Right lobe of liver (tissue), 6 donors: ENCODE data around the gene AXIN1. TPM values are rescaled to one million over a fixed set of nuclear protein-coding genes. Genes with fewer than 3 reads are reported as not detected.
"Not testable (repeated sequence)": the region's sequence is repeated elsewhere in the genome, so short reads cannot be mapped to it uniquely, and the experiment has no call there.

Experiments used
- ATAC-seq, 4 donors: fragments of 200-7000 bp; cut with Tn5 transposase; one replicate each; pipeline ENCODE4 v1.9.1; 2020; ENCODE audit warnings: mild to moderate bottlenecking in 4 of 4, moderate library complexity in 4 of 4
- DNase-seq, 3 donors: peaks; one replicate each; pipeline ENCODE4 v3.0.0-alpha.2; 2020
- H3K27ac ChIP-seq, 3 donors: fragments of 200-600 bp; one replicate each; pipeline ENCODE4 v1.8.0; 2022
- H3K27me3 ChIP-seq, 2 donors: fragments of 200-600 bp; one replicate each; pipeline ENCODE4 v1.8.0; 2022
- H3K36me3 ChIP-seq, 4 donors: fragments of 200-600 bp; sonication (generic) in 1 of 4; one replicate each; pipeline versions ENCODE4 v1.5.1 to v1.8.0; 2017 to 2022; ENCODE audit warnings: control low read depth in 1 of 4
- H3K4me1 ChIP-seq, 4 donors: fragments of 200-600 bp; sonication (generic) in 1 of 4; one replicate each; pipeline versions ENCODE4 v1.5.1 to v1.8.0; 2017 to 2022; ENCODE audit warnings: control low read depth in 1 of 4
- H3K4me3 ChIP-seq, 3 donors: fragments of 200-600 bp; one replicate each; pipeline ENCODE4 v1.8.0; 2022
- H3K9me3 ChIP-seq, 4 donors: fragments of 200-600 bp; sonication (generic) in 1 of 4; one replicate each; pipeline versions ENCODE4 v1.5.1 to v1.8.0; 2017 to 2022; ENCODE audit warnings: control low read depth in 1 of 4
- POLR2A ChIP-seq: fragments of 450-650 bp; IDR thresholded peaks from one replicate; pipeline ENCODE4 v1.6.1; 2017; ENCODE audit warnings: antibody characterized with exemption, mild to moderate bottlenecking
- WGBS: methylation state at CpG from one replicate; pipeline ENCODE4 v1.1.6; 2018; ENCODE audit warnings: low coverage, low lambda C conversion rate; ENCODE audit not compliant: insufficient coverage; ENCODE audit errors: missing lambda C conversion rate; 5-methylcytosine and 5-hydroxymethylcytosine counted together
- intact Hi-C, 2 donors: fragments of 100-400 bp; cut with DNase I; formaldehyde crosslinking; loops; one replicate each; pipeline versions ENCODE4 v1.11.2 to v1.14.1; 2022
- total RNA-seq, 6 experiments: library from RNA; depleted of rRNA in 2 of 6; stranded (reverse); fragments of >200 nt in 2 of 6; fragmentation: NEBNext Ultra II Directional in 3 of 6; extraction: Animal tissue kit (Norgen Biotek cat#: 25700) in 3 of 6; gene quantifications; one replicate each; pipeline versions ENCODE4 v1.1.0 to v1.2.4, GENCODE V29; 2016 to 2023
- TF ChIP-seq, protein P1 (sequence below), 4 donors: fragments of 200-600 bp in 3 of 4; fragments of 450-650 bp in 1 of 4; IDR thresholded peaks; one replicate each; pipeline versions ENCODE4 v1.5.1 to v1.8.0; 2016 to 2022; ENCODE audit warnings: antibody characterized with exemption in 4 of 4, mild to moderate bottlenecking in 2 of 4
- donor health status: DM: no; HTN: yes; CAD: no.
- donor health status: DM: no; HTN: no; CAD: no.
- donor health status: DM: no; HTN: no; CAD: no.
- donor health status: DM: no; HTN: yes; CAD: no.
- donor health status: DM: no; HTN: yes; CAD: no.

The AXIN1 gene
- total RNA-seq, 6 experiments from 2014 or later, result 5.5 to 17.4 (median 9.4) TPM

- TF ChIP-seq, protein P1, sequence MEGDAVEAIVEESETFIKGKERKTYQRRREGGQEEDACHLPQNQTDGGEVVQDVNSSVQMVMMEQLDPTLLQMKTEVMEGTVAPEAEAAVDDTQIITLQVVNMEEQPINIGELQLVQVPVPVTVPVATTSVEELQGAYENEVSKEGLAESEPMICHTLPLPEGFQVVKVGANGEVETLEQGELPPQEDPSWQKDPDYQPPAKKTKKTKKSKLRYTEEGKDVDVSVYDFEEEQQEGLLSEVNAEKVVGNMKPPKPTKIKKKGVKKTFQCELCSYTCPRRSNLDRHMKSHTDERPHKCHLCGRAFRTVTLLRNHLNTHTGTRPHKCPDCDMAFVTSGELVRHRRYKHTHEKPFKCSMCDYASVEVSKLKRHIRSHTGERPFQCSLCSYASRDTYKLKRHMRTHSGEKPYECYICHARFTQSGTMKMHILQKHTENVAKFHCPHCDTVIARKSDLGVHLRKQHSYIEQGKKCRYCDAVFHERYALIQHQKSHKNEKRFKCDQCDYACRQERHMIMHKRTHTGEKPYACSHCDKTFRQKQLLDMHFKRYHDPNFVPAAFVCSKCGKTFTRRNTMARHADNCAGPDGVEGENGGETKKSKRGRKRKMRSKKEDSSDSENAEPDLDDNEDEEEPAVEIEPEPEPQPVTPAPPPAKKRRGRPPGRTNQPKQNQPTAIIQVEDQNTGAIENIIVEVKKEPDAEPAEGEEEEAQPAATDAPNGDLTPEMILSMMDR (IDR thresholded peaks at IDR 0.05), result no peak
- no peak for TF ChIP-seq POLR2A
- DNase-seq (no peak), ATAC-seq (no peak)
- H3K9me3 ChIP-seq, result no peaks in the 10 kb centered on the region
- intact Hi-C loops, result no loop called here
- H3K36me3 ChIP-seq, result peaks cover 0 to 38% (median 10%) of the 10 kb centered on the region in 4 donors
- H3K27ac ChIP-seq, result no peak overlapping the region
- H3K27me3 ChIP-seq, result no peaks in the 10 kb centered on the region
- H3K4me1 ChIP-seq, result no peaks in the 10 kb centered on the region
- H3K4me3 ChIP-seq, result no peak overlapping the region
- 80% methylated on average over 9 of the region's 10 CpGs for WGBS
Observed at GRCh38 chr16:259226-259625, 93.3 kb downstream of the AXIN1 start.

GRCh38 chr16:258091-258490 is 94.4 kb downstream of the AXIN1 start:
- ATAC-seq, H3K27me3 ChIP-seq, DNase-seq, intact Hi-C loops, H3K27ac ChIP-seq, H3K4me1 ChIP-seq, H3K9me3 ChIP-seq, H3K4me3 ChIP-seq: not testable (repeated sequence)
- peaks cover 0 to 35% (median 9%) of the 10 kb centered on the region in 4 donors for H3K36me3 ChIP-seq
- WGBS, result 71% methylated on average over 10 of the region's 13 CpGs

DNA sequence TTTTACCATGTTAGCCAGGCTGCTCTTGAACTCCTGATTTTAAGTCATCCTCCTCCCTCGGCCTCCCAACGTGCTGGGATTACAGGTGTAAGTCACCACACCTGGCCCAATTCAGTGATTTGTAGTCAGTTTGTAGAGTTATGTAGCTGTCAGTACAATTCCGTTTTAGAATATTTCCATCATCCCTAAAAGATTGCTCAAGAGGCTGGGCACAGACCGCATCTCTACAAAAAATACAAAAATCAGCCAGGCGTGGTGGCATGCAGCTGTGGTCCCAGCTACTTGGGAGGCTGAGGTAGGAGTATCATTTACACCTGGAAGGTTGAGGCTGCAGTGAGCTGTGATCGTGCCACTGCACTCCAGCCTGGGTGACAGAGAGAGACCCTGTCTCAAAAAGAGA is 97.3 kb downstream of the AXIN1 start:
- ATAC-seq, result no peak
- intact Hi-C loops, result no loop called here
- TF ChIP-seq, protein P1 (IDR thresholded peaks at IDR 0.05), result no peak
- no peak for TF ChIP-seq POLR2A
- Histone ChIP-seq H3K27me3 (no peaks in the 10 kb centered on the region), H3K9me3 (no peaks in the 10 kb centered on the region), H3K36me3 (peaks cover 0 to 27% (median 9%) of the 10 kb centered on the region in 4 donors), H3K27ac (no peak overlapping the region), H3K4me3 (no peak overlapping the region), H3K4me1 (no peaks in the 10 kb centered on the region)
- DNase-seq, result no peak
- WGBS, result 93% methylated on average over 5 of the region's 6 CpGs

- WGBS, result 91% methylated on average over 21 of the region's 25 CpGs
- no peak for DNase-seq
- TF ChIP-seq, protein P1 (IDR thresholded peaks at IDR 0.05), result no peak
- TF ChIP-seq POLR2A, result no peak
- ATAC-seq, result no peak
- Histone ChIP-seq H3K4me1 (no peaks in the 10 kb centered on the region), H3K36me3 (peaks cover 0 to 21% (median 9%) of the 10 kb centered on the region in 4 donors), H3K9me3 (no peaks in the 10 kb centered on the region), H3K4me3 (no peak overlapping the region), H3K27me3 (no peaks in the 10 kb centered on the region), H3K27ac (no peak overlapping the region)
- intact Hi-C loops, result no loop called here
Observed at GRCh38 chr16:254461-254860, 98.1 kb downstream of the AXIN1 start.

DNA sequence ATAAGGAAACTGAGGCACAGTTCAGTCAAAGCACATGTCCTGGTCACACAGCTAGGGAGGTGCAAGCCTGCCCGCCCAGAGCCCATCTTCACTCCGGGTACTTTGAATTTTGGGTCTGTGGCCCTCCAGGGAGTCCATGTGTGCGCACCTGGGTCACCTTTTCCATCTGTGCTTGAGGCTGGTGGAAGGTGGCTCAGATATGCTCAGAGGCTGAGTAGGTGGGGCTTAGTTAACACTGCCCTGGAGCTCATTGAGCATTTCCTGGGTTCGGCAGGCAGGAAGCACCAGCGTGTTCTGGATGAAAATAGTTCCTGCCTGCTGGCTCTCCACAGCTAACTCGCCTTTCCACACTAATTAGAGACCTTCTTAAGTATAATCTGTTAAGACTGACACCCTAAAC is 98.7 kb downstream of the AXIN1 start:
- Histone ChIP-seq H3K27me3 (no peaks in the 10 kb centered on the region), H3K4me3 (no peak overlapping the region), H3K36me3 (peaks cover 0 to 21% (median 8%) of the 10 kb centered on the region in 4 donors), H3K4me1 (no peaks in the 10 kb centered on the region), H3K27ac (no peak overlapping the region), H3K9me3 (no peaks in the 10 kb centered on the region)
- ATAC-seq, result no peak
- DNase-seq, result no peak
- intact Hi-C loops, result no loop called here
- TF ChIP-seq POLR2A, result no peak
- TF ChIP-seq, protein P1 (IDR thresholded peaks at IDR 0.05), result no peak
- 75% methylated on average over 6 of the region's 6 CpGs for WGBS
